Astrocyte of the cerebellum (primary cell): ENCODE results near the gene TNS1.
"Not testable (repeated sequence)": the region's sequence is repeated elsewhere in the genome, so short reads cannot be mapped to it uniquely, and the experiment has no call there.

Experiments
- DNase-seq: peaks from one replicate; pipeline ENCODE4 v3.0.0-alpha.2; 2011; ENCODE audit warnings: low read depth
- H3K4me3 ChIP-seq: 2 replicates; pipeline ENCODE4 v1.5.1; 2011; ENCODE audit warnings: mild to moderate bottlenecking, low read depth, low read length, moderate library complexity
- in situ Hi-C: cut with HindIII; loops from 2 replicates; pipeline ENCODE4 v1.10.0; 2017; ENCODE audit warnings: low sequenced_read_pairs
- TF ChIP-seq, protein P1 (sequence below): IDR thresholded peaks from 2 replicates; pipeline ENCODE4 v1.5.1; 2012; ENCODE audit warnings: low read length, low read depth, moderate library complexity, mild to moderate bottlenecking; ENCODE audit errors: missing control alignments

TNS1 gene

DNA sequence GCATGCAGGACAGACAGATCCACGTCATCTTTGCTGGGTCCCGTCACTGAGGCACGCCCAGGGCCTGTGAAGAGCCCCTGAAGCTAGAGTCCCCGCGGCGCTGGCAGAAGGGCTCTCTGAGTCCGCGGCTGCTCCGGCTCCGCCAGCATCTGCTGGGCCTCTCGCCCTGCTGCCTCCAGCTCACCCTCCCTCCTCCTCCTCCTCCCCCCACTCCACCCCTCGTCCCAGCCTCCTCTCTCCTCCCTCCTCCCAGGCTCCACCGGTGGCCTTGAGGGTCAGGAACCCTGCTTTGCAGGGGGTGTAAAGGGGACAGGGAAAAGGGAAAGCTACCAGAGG, at the start of gene TNS1:
TSS of gene TNS1 (minus strand) at position 151 of the 336 bp plus-strand sequence. CDS start at position 28, 123 bp downstream.
- no peak for DNase-seq
- in situ Hi-C loops = no loop called here
- TF ChIP-seq, protein P1, sequence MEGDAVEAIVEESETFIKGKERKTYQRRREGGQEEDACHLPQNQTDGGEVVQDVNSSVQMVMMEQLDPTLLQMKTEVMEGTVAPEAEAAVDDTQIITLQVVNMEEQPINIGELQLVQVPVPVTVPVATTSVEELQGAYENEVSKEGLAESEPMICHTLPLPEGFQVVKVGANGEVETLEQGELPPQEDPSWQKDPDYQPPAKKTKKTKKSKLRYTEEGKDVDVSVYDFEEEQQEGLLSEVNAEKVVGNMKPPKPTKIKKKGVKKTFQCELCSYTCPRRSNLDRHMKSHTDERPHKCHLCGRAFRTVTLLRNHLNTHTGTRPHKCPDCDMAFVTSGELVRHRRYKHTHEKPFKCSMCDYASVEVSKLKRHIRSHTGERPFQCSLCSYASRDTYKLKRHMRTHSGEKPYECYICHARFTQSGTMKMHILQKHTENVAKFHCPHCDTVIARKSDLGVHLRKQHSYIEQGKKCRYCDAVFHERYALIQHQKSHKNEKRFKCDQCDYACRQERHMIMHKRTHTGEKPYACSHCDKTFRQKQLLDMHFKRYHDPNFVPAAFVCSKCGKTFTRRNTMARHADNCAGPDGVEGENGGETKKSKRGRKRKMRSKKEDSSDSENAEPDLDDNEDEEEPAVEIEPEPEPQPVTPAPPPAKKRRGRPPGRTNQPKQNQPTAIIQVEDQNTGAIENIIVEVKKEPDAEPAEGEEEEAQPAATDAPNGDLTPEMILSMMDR = no peak
- H3K4me3 ChIP-seq = peak within 1 kb of the TSS; percentile 12

DNA sequence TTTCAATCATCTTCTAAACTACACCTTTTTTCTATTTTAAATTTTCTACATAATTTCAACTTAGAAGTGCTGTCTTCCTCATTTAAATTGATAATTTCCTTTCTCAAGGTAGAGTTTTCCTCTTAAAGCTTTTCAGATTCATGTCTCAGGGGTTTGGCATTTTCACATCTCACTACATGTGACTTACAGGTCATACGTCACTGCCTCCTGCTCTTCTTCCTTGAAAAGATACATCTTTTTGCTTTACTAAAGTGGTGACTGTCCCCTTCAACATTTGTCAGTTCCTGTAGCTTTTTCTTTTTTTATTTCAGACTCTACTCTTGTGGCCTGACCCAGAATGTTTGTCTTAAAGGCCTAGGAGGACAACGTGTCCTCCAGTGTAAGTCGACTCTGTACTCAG, 49.1 kb upstream of the TNS1 start:
- H3K4me3 ChIP-seq = no peak overlapping the region
- in situ Hi-C loops = no loop called here
- DNase-seq = no peak
- TF ChIP-seq, protein P1 = no peak

DNA sequence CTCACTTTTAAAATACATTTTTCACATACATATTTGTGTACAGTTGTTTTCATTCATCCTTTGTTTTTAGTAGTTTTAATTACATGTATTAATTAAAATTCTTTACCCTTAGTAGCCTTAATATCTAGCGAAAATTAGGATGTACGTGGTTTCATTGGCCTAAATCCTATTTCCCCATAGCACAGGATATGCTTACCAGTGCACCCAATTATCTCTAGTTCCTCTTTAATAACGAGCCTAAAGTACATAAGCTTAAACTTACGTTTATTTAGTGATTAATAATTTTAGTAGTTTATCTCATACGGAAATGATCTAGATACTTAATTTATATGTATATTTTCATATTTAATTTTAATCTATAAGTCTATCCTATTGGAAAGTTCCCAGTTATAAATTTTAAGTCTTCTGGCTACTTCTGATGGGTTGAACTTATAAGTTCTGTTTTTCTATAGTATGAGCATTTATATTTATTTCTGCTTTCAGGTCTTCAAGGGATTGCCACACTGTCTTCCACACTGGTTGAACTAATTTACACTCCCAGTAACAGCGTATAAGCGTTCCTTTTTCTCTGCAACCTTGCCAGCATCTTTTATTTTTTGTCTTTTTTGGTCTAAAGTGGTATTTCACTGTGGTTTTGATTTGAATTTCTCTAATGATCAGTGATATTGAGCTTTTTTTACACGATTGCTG, 44.9 kb upstream of the TNS1 start:
- no peak overlapping the region for H3K4me3 ChIP-seq
- in situ Hi-C loops = no loop called here
- no peak for DNase-seq
- TF ChIP-seq, protein P1 = no peak

DNA sequence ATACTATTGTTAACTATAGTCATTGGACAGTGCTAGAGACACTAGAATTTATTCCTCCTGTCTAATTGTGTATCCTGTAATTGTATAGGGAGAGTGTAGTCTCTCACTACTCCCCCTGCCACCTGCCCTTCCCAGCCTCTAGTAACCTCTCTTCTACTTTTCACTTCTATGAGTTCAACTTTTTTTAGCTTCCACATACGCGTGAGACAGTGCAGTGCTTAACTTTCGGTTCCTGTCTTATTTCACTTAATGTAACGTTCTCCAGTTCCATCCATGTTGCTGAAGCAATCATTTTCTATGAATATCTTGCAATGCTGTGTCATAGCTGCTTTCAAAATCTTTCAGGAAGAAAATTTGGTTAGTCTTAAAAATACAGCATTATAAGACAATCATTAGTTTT, 43.4 kb upstream of the TNS1 start:
- in situ Hi-C loops = no loop called here

DNA sequence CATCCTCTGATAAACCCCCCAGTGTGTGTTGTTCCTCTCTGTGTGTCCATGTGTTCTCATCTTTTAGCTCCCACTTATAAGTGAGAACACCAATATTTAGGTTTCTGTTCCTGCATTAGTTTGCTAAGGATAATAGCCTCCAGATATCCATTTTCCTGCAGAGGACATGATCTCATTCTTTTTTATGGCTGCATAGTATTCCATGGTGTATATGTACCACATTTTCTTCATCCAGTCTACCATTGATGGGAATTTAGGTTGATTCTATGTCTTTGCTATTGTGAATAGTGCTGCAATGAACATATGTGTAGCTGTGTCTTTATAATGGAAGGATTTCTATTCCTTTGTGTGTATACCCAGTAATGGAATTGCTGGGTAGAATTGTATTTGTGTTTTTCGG, 41.8 kb upstream of the TNS1 start:
- in situ Hi-C loops, DNase-seq, H3K4me3 ChIP-seq: not testable (repeated sequence)

More for the DNA sequence above, 43.4 kb upstream of the TNS1 start:
- TF ChIP-seq, protein P1 = no peak
- no peak for DNase-seq
- H3K4me3 ChIP-seq = no peak overlapping the region

DNA sequence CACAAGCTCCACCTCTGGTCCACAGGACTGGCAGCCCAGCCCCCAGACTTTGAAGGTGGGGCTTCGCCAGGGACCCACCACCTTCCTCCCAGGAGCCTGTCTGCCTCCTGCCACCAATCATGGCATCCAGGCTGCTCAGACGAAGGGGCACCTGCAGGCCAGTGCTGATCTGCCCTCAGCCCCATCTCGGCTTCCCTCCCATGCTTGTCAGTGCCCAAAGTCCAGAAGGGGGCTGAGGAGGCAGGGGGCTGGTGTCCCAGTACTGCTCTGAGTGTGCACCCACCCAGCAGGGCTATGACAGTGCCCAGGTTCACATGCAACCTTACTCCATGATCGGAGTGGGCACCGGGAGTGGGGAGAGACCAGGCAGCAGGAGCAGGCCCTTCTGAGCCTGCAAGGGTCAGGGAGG, 40.9 kb upstream of the TNS1 start:
- TF ChIP-seq, protein P1 = no peak
- no peak overlapping the region for H3K4me3 ChIP-seq
- no peak for DNase-seq
- in situ Hi-C loops = no loop called here

DNA sequence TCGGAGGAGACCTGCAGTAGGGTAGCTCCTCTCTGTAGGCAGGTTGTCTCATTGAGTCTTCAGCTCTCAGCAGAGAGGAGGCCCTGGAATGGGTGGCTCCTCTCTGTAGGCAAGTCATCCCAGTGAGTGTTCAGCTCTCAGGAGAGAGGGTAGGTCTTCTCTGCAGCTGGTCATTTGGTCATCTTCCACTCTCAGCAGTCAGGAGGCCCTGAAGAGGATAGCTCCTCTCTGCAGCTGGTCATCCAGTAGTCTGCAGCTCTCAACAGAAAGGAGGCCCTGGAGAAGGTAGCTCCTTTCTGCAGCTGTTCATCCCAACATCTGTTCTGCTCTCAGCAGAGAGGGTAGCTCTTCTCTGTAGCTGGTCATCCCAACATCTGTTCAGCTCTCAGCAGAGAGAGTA, 40.3 kb upstream of the TNS1 start:
- TF ChIP-seq, protein P1 = no peak
- DNase-seq = no peak
- in situ Hi-C loops = no loop called here
- H3K4me3 ChIP-seq = no peak overlapping the region
